Stimulated activated CD8-positive, alpha-beta memory T cell treated with anti-CD3 and anti-CD28 coated beads, Interleukin-2, amount 100 ng/mL, for 48 hours (primary cell): Measurements from ENCODE around the gene ZNF433.
"Not testable (repeated sequence)": the region's sequence is repeated elsewhere in the genome, so short reads cannot be mapped to it uniquely, and the experiment has no call there.

Experiments
- DNase-seq, 2 donors: peaks; one replicate each; pipeline ENCODE4 v3.0.0-alpha.2; 2020; ENCODE audit warnings: low read depth in 2 of 2

Gene ZNF433

GRCh38 chr19:12035220-12036172 is at the start of gene ZNF433:
Gene ZNF433, minus strand, starts transcription at chr19:12035679. Its CDS starts 140 bp downstream, at chr19:12035539.
- DNase-seq = peak; percentile 56 to 73

- not testable (repeated sequence) for DNase-seq
Measured at GRCh38 chr19:12083336-12083735, 47.9 kb upstream of the ZNF433 start.

- DNase-seq = no peak
Measured at GRCh38 chr19:12077375-12077774, 41.9 kb upstream of the ZNF433 start.

GRCh38 chr19:12076331-12076730 is 40.9 kb upstream of the ZNF433 start:
- DNase-seq = not testable (repeated sequence)

- DNase-seq = no peak
Measured at GRCh38 chr19:12075538-12076139, 40.2 kb upstream of the ZNF433 start.

GRCh38 chr19:12064590-12065538 is 29.4 kb upstream of the ZNF433 start, which contains the start of gene ZNF844:
Gene ZNF844, plus strand, starts transcription at chr19:12064731. Its CDS starts 143 bp downstream, at chr19:12064874.
- peak; percentile 66 to 74 for DNase-seq

GRCh38 chr19:12055784-12056183 is 20.3 kb upstream of the ZNF433 start:
- no peak for DNase-seq

- DNase-seq = peak; percentile 41 to 62
Measured at GRCh38 chr19:12052497-12053169, 17.2 kb upstream of the ZNF433 start, which contains the start of gene ZNF878. Gene ZNF878, minus strand, starts transcription at chr19:12052961. Its CDS starts 160 bp downstream, at chr19:12052801.

GRCh38 chr19:12052091-12052496 is 16.6 kb upstream of the ZNF433 start:
- no peak for DNase-seq

- no peak for DNase-seq
Measured at GRCh38 chr19:12047868-12048267, 12.4 kb upstream of the ZNF433 start.

GRCh38 chr19:12043752-12044422 is 8.4 kb upstream of the ZNF433 start:
- no peak for DNase-seq

GRCh38 chr19:12042893-12043292 is 7.4 kb upstream of the ZNF433 start:
- DNase-seq = no peak

GRCh38 chr19:12034620-12035019 is 859 bp downstream of the ZNF433 start:
- DNase-seq = no peak

- no peak for DNase-seq
Measured at GRCh38 chr19:12034198-12034597, 1.3 kb downstream of the ZNF433 start.

- DNase-seq = no peak
Measured at GRCh38 chr19:12015753-12016116, 19.7 kb downstream of the ZNF433 start.

- no peak for DNase-seq
Measured at GRCh38 chr19:12015015-12015752, 20.3 kb downstream of the ZNF433 start.

- DNase-seq = no peak
Measured at GRCh38 chr19:12000152-12000981, 35.1 kb downstream of the ZNF433 start.

GRCh38 chr19:11995174-11995573 is 40.3 kb downstream of the ZNF433 start:
- no peak for DNase-seq

- not testable (repeated sequence) for DNase-seq
Measured at GRCh38 chr19:11991921-11992320, 43.6 kb downstream of the ZNF433 start.
